Esophagus squamous epithelium (tissue), 4 donors: ENCODE measurements around the gene PLCB2.

Source experiments
- POLR2A ChIP-seq, 4 donors: fragments of 450-650 bp; IDR thresholded peaks; one replicate each; pipeline ENCODE4 v1.6.1; 2017; ENCODE audit warnings: antibody characterized with exemption in 4 of 4, mild to moderate bottlenecking in 4 of 4, moderate library complexity in 3 of 4
- TF ChIP-seq, protein P1 (sequence below), 6 experiments: fragments of 450-650 bp in 4 of 6; fragments of 200-600 bp in 2 of 6; sonication (generic) in 2 of 6; IDR thresholded peaks; one replicate each; pipeline ENCODE4 v1.5.1; 2016 to 2019; ENCODE audit warnings: antibody characterized with exemption in 6 of 6, mild to moderate bottlenecking in 4 of 6, moderate library complexity in 4 of 6

DNA sequence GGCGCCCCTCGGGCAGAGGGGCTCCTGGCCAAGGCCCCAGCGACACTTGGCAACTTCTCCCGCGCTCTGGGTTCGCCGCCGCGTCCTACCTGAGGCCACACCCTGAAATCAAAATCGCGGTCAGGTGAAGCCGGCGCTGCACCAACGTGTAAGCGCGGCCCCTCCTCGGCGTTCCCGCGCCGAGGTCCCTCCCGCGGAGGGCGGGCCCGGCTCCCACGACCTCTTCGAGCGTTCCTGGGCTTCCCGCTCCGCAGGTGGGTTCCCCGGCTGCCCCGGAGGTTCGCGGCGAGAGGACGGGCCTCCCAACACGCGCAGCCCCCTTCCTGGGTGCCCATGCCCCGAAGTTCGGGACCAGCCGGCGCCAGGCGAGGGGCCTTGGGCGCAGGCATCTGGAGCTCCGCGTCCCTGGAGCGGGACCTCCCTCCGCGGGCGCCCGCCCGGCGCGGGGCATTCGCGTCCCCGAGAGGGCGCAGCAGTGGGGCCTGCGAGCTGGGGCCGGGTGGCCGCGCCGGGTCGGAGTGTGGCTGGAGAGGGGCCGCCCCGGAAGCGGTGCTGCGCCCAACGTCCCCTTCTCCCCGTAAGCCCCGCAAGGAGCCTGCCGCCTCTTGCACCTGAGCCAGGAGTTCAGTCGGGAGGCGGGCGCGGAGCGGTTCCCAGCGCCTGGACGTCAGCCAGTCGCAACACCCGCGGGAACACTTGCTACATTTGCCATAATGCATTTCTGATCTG lies 55.1 kb downstream of the PLCB2 start:
- TF ChIP-seq, protein P1, sequence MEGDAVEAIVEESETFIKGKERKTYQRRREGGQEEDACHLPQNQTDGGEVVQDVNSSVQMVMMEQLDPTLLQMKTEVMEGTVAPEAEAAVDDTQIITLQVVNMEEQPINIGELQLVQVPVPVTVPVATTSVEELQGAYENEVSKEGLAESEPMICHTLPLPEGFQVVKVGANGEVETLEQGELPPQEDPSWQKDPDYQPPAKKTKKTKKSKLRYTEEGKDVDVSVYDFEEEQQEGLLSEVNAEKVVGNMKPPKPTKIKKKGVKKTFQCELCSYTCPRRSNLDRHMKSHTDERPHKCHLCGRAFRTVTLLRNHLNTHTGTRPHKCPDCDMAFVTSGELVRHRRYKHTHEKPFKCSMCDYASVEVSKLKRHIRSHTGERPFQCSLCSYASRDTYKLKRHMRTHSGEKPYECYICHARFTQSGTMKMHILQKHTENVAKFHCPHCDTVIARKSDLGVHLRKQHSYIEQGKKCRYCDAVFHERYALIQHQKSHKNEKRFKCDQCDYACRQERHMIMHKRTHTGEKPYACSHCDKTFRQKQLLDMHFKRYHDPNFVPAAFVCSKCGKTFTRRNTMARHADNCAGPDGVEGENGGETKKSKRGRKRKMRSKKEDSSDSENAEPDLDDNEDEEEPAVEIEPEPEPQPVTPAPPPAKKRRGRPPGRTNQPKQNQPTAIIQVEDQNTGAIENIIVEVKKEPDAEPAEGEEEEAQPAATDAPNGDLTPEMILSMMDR (IDR thresholded peaks at IDR 0.05) = no peak
- TF ChIP-seq POLR2A (IDR thresholded peaks at IDR 0.05) = peak in 1 of 4 donors; percentile 41
